Measurements from ENCODE around the gene DEFB132. TPM values are rescaled to one million over a fixed set of nuclear protein-coding genes. Genes with fewer than 3 reads are reported as not detected.

Gene DEFB132
- total and polyA plus RNA-seq, 2 donors (not counting 3 experiments of a cell fraction or from before 2014, with no cell fraction given) = not detected

- dilution Hi-C loops (cut with MboI; ENCODE audit: extremely low pct_ligation_motif_present, low sequenced_read_pairs) = no loop called here
These were observed 29.0 kb downstream of the DEFB132 start for GRCh38 chr20:286508-286907.

GRCh38 chr20:288956-289692 is 31.6 kb downstream of the DEFB132 start:
- Histone ChIP-seq H2AFZ (ENCODE audit: low read depth, low read length) (no peak overlapping the region), H3K27ac (ENCODE audit: insufficient read depth, low read depth, low read length) (no peak overlapping the region), H4K20me1 (replicated peaks; ENCODE audit: control insufficient read depth, extremely low read depth, insufficient read depth, low read length) (no peaks in the 10 kb centered on the region), H3K9me3 (replicated peaks; ENCODE audit: control insufficient read depth, insufficient read depth, low read length) (no peaks in the 10 kb centered on the region), H3K4me1 (ENCODE audit: control insufficient read depth, extremely low read depth, insufficient read depth, low read length) (peaks cover 27% of the 10 kb centered on the region), H3K4me3 (replicated peaks in 1 of 3; ENCODE audit: insufficient read depth in 1 of 3, low read depth in 1 of 3, low read length in 3 of 3) (peak overlapping the region in 2 of 3 experiments; percentile 87 to 98), H3K79me2 (ENCODE audit: control insufficient read depth, insufficient read depth, low read length) (peaks cover 11% of the 10 kb centered on the region), H3K9me1 (replicated peaks; ENCODE audit: control insufficient read depth, extremely low read depth, insufficient read depth, low read length) (no peaks in the 10 kb centered on the region), H3K9ac (replicated peaks; ENCODE audit: extremely low read depth, insufficient read depth, low read length) (peak overlapping the region; percentile 78), H3K27me3 (ENCODE audit: control insufficient read depth in 2 of 2, insufficient read depth in 2 of 2, low read length in 2 of 2) (no peaks in the 10 kb centered on the region), H3K4me2 (ENCODE audit: insufficient read depth, low read length) (peak overlapping the region; percentile 86), H3K36me3 (ENCODE audit: control insufficient read depth in 2 of 2, extremely low read depth in 1 of 2, insufficient read depth in 2 of 2, low read length in 2 of 2) (no peaks in the 10 kb centered on the region)
- no TSS peak for BruUV-seq (replicated peaks)
- peak; percentile 23 for DNase-seq (ENCODE audit: low read depth, low spot score)
- no peak for FAIRE-seq
- TF ChIP-seq POLR2A (IDR thresholded peaks at IDR 0.05; ENCODE audit: low read depth, low read length) (no peak), MAX (IDR thresholded peaks at IDR 0.05; ENCODE audit: insufficient read depth, insufficient read length) (no peak), JUN (IDR thresholded peaks at IDR 0.05; ENCODE audit: borderline replicate concordance, insufficient read depth, insufficient read length, low read depth) (no peak), FOS (IDR thresholded peaks at IDR 0.05; ENCODE audit: borderline replicate concordance, insufficient read depth, low read length) (no peak), EZH2 (IDR thresholded peaks at IDR 0.05; ENCODE audit: borderline replicate concordance, low read depth, low read length, severe bottlenecking) (no peak), GATA2 (IDR thresholded peaks at IDR 0.05; ENCODE audit: insufficient read depth, insufficient read length, low read depth, low read length) (no peak), POLR2AphosphoS5 (IDR thresholded peaks at IDR 0.05; ENCODE audit: insufficient read depth, low read depth, low read length) (no peak), CTCF (IDR thresholded peaks at IDR 0.05; ENCODE audit: extremely low read depth in 1 of 2, insufficient read depth in 1 of 2, low read depth in 1 of 2, low read length in 2 of 2) (no peak), MYC (IDR thresholded peaks at IDR 0.05; ENCODE audit: low read depth, low read length) (no peak)
- POLR2A ChIA-PET = interaction anchor here (0.8 kb wide), 1 partner anchor 35 kb away, joined by 3 read pairs; no protein-coding TSS in a partner anchor
- intact Hi-C loops (cut with micrococcal nuclease) = no loop called here
- dilution Hi-C loops (cut with MboI; ENCODE audit: extremely low pct_ligation_motif_present, low sequenced_read_pairs) = no loop called here
- CTCF ChIA-PET = interaction anchor here (1.9 kb wide), 1 partner anchor 23 kb away, joined by 5 read pairs; no protein-coding TSS in a partner anchor

More at GRCh38 chr20:286508-286907, 29.0 kb downstream of the DEFB132 start:
- ChIA-PET CTCF (no interaction called here), POLR2A (no interaction called here)
- intact Hi-C loops (cut with micrococcal nuclease) = no loop called here
- Histone ChIP-seq H3K4me3 (replicated peaks in 1 of 3; ENCODE audit: insufficient read depth in 1 of 3, low read depth in 1 of 3, low read length in 3 of 3) (no peak overlapping the region), H3K27me3 (ENCODE audit: control insufficient read depth in 2 of 2, insufficient read depth in 2 of 2, low read length in 2 of 2) (no peaks in the 10 kb centered on the region), H2AFZ (ENCODE audit: low read depth, low read length) (no peak overlapping the region), H3K9me3 (replicated peaks; ENCODE audit: control insufficient read depth, insufficient read depth, low read length) (no peaks in the 10 kb centered on the region), H4K20me1 (replicated peaks; ENCODE audit: control insufficient read depth, extremely low read depth, insufficient read depth, low read length) (no peaks in the 10 kb centered on the region), H3K4me2 (ENCODE audit: insufficient read depth, low read length) (no peak overlapping the region), H3K9ac (replicated peaks; ENCODE audit: extremely low read depth, insufficient read depth, low read length) (no peak overlapping the region), H3K9me1 (replicated peaks; ENCODE audit: control insufficient read depth, extremely low read depth, insufficient read depth, low read length) (no peaks in the 10 kb centered on the region), H3K36me3 (ENCODE audit: control insufficient read depth in 2 of 2, extremely low read depth in 1 of 2, insufficient read depth in 2 of 2, low read length in 2 of 2) (peaks cover 2 to 6% of the 10 kb centered on the region in 2 experiments), H3K4me1 (ENCODE audit: control insufficient read depth, extremely low read depth, insufficient read depth, low read length) (peaks cover 18% of the 10 kb centered on the region), H3K79me2 (ENCODE audit: control insufficient read depth, insufficient read depth, low read length) (peaks cover 11% of the 10 kb centered on the region), H3K27ac (ENCODE audit: insufficient read depth, low read depth, low read length) (no peak overlapping the region)
- no peak for TF ChIP-seq POLR2AphosphoS5 (IDR thresholded peaks at IDR 0.05; ENCODE audit: insufficient read depth, low read depth, low read length)
- TF ChIP-seq POLR2A (IDR thresholded peaks at IDR 0.05; ENCODE audit: low read depth, low read length) = no peak
- no TSS peak for BruUV-seq (replicated peaks)
- FAIRE-seq = no peak
- no peak for DNase-seq (ENCODE audit: low read depth, low spot score)

Data from endothelial cell of umbilical vein (primary cell).